Neural cell (in vitro differentiated cells): ENCODE results near the gene CMBL. TPM values are rescaled to one million over a fixed set of nuclear protein-coding genes. Genes with fewer than 3 reads are reported as not detected.

ENCODE experiments used
- H2AFZ ChIP-seq: fragments of 200-600, 300-800 bp; sonication (generic), shearing (Covaris generic); 2 replicates; pipeline ENCODE4 v1.6.0; 2014; ENCODE audit warnings: low read depth, mild to moderate bottlenecking, antibody characterized with exemption, low read length, moderate library complexity
- H3F3A ChIP-seq: fragments of 200-600 bp; shearing (Covaris generic); 2 replicates; pipeline ENCODE4 v1.6.1; 2016; ENCODE audit warnings: mild to moderate bottlenecking, moderate library complexity, mixed read lengths, antibody characterized with exemption, low read length; ENCODE audit not compliant: insufficient read depth, poor library complexity, severe bottlenecking
- H3K27ac ChIP-seq: fragments of 200-600, 300-800 bp; sonication (generic), shearing (Covaris generic); 2 replicates; pipeline ENCODE4 v1.5.1; 2014; ENCODE audit warnings: mild to moderate bottlenecking, low read length, moderate library complexity
- H3K27me3 ChIP-seq: fragments of 300-800, 200-600 bp; sonication (generic), shearing (Covaris generic); 2 replicates; pipeline ENCODE4 v1.6.0; 2014; ENCODE audit warnings: mild to moderate bottlenecking, low read depth, low read length, moderate library complexity; ENCODE audit not compliant: insufficient read depth
- H3K36me3 ChIP-seq: fragments of 300-800, 200-600 bp; sonication (generic), shearing (Covaris generic); 2 replicates; pipeline ENCODE4 v1.5.1; 2014; ENCODE audit warnings: mild to moderate bottlenecking, antibody characterized with exemption, low read length, moderate library complexity; ENCODE audit not compliant: insufficient read depth
- H3K4me2 ChIP-seq: fragments of 300-800, 200-600 bp; sonication (generic), shearing (Covaris generic); 2 replicates; pipeline ENCODE4 v1.6.0; 2014; ENCODE audit warnings: mild to moderate bottlenecking, low read length
- H3K4me3 ChIP-seq: fragments of 300-800, 200-600 bp; sonication (generic), shearing (Covaris generic); 2 replicates; pipeline ENCODE4 v1.5.1; 2014; ENCODE audit warnings: mild to moderate bottlenecking, low read length, moderate library complexity
- H3K79me2 ChIP-seq: fragments of 200-600 bp; shearing (Covaris generic); replicated peaks from 2 replicates; pipeline ENCODE4 v1.6.0; 2014; ENCODE audit warnings: mild to moderate bottlenecking, low read length, moderate library complexity; ENCODE audit not compliant: insufficient read depth
- H3K9ac ChIP-seq: fragments of 300-800, 200-600 bp; sonication (generic), shearing (Covaris generic); 2 replicates; pipeline ENCODE4 v1.6.1; 2016; ENCODE audit warnings: mild to moderate bottlenecking, low read length, mixed read lengths
- H3K9me2 ChIP-seq: fragments of 200-600 bp; shearing (Covaris generic); 2 replicates; pipeline ENCODE4 v1.6.1; 2016; ENCODE audit warnings: mild to moderate bottlenecking, low read length, mixed read lengths; ENCODE audit not compliant: insufficient read depth
- H3K9me3 ChIP-seq: fragments of 200-600, 300-800 bp; sonication (generic), shearing (Covaris generic); 2 replicates; pipeline ENCODE4 v1.6.1; 2016; ENCODE audit warnings: mild to moderate bottlenecking, mixed run types, low read length, moderate library complexity, mixed read lengths
- H4K20me1 ChIP-seq: fragments of 200-600 bp; shearing (Covaris generic); 2 replicates; pipeline ENCODE4 v1.6.1; 2016; ENCODE audit warnings: mild to moderate bottlenecking, mixed run types; ENCODE audit not compliant: insufficient read depth
- EP300 ChIP-seq: fragments of 450-650 bp; conservative IDR thresholded peaks from 2 replicates; pipeline ENCODE4 v1.6.1; 2014; ENCODE audit warnings: antibody characterized with exemption, mild to moderate bottlenecking, moderate library complexity; ENCODE audit not compliant: poor library complexity, severe bottlenecking
- EZH2 ChIP-seq: fragments of 200-600, 300-800 bp; shearing (Covaris generic), sonication (generic); IDR thresholded peaks from 2 replicates; pipeline ENCODE4 v1.6.1; 2014; ENCODE audit warnings: antibody characterized with exemption, low read length, borderline replicate concordance, mild to moderate bottlenecking; ENCODE audit not compliant: insufficient read depth, poor library complexity, severe bottlenecking
- MXI1 ChIP-seq: fragments of 450-650 bp; conservative IDR thresholded peaks from 2 replicates; pipeline ENCODE4 v1.6.1; 2014; ENCODE audit warnings: antibody characterized with exemption, mild to moderate bottlenecking; ENCODE audit not compliant: poor library complexity, severe bottlenecking
- POLR2AphosphoS5 ChIP-seq: IDR thresholded peaks from 2 replicates; pipeline ENCODE4 v1.6.1; 2012
- RAD21 ChIP-seq: fragments of 450-650 bp; conservative IDR thresholded peaks from 2 replicates; pipeline ENCODE4 v1.6.1; 2014; ENCODE audit warnings: antibody characterized with exemption, mild to moderate bottlenecking, moderate library complexity
- SMC3 ChIP-seq: fragments of 450-650 bp; conservative IDR thresholded peaks from 2 replicates; pipeline ENCODE4 v1.6.1; 2014; ENCODE audit warnings: antibody characterized with exemption, mild to moderate bottlenecking, moderate library complexity; ENCODE audit not compliant: poor library complexity
- TAF1 ChIP-seq: IDR thresholded peaks from 2 replicates; pipeline ENCODE4 v1.6.1; 2012; ENCODE audit warnings: low read depth
- polyA plus RNA-seq: library from polyadenylated mRNA; depleted of rRNA; stranded (reverse); fragments of >200 nt; gene quantifications from 2 replicates; pipeline ENCODE4 v1.2.3, GENCODE V29; 2014
- TF ChIP-seq, protein P1 (sequence below): fragments of 450-650 bp; IDR thresholded peaks from 2 replicates; pipeline ENCODE4 v1.5.1; 2014; ENCODE audit warnings: antibody characterized with exemption, mild to moderate bottlenecking, moderate library complexity; ENCODE audit not compliant: poor library complexity, severe bottlenecking
- TF ChIP-seq, protein P2 (sequence below): IDR thresholded peaks from 2 replicates; pipeline ENCODE4 v1.6.1; 2012; ENCODE audit warnings: borderline replicate concordance

The CMBL gene
- polyA plus RNA-seq, 1 donor from 2014 or later: 0.58 TPM

DNA sequence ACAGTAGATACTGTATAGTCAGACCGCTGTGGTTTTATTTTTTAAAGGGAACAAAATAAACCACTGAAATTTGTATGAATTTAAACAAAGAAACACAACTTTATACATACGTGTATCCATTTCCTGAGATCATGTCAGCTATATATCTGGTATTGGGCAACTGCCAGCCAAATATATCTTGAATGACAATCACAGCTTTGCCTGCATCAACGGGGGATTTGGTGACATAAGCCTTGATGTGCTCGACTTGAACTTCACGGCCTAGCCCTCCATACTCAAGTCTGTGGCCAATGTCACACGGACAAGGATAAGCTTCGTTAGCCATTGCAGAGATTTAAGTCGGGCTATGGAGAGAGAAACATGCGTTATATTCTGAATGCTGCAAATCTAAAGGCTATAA lies 17.3 kb downstream of the CMBL start:
- no peak overlapping the region for H3K4me3 ChIP-seq
- no peak for TF ChIP-seq EZH2
- TF ChIP-seq SMC3: no peak
- TF ChIP-seq, protein P1, sequence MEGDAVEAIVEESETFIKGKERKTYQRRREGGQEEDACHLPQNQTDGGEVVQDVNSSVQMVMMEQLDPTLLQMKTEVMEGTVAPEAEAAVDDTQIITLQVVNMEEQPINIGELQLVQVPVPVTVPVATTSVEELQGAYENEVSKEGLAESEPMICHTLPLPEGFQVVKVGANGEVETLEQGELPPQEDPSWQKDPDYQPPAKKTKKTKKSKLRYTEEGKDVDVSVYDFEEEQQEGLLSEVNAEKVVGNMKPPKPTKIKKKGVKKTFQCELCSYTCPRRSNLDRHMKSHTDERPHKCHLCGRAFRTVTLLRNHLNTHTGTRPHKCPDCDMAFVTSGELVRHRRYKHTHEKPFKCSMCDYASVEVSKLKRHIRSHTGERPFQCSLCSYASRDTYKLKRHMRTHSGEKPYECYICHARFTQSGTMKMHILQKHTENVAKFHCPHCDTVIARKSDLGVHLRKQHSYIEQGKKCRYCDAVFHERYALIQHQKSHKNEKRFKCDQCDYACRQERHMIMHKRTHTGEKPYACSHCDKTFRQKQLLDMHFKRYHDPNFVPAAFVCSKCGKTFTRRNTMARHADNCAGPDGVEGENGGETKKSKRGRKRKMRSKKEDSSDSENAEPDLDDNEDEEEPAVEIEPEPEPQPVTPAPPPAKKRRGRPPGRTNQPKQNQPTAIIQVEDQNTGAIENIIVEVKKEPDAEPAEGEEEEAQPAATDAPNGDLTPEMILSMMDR: no peak
- TF ChIP-seq, protein P2, sequence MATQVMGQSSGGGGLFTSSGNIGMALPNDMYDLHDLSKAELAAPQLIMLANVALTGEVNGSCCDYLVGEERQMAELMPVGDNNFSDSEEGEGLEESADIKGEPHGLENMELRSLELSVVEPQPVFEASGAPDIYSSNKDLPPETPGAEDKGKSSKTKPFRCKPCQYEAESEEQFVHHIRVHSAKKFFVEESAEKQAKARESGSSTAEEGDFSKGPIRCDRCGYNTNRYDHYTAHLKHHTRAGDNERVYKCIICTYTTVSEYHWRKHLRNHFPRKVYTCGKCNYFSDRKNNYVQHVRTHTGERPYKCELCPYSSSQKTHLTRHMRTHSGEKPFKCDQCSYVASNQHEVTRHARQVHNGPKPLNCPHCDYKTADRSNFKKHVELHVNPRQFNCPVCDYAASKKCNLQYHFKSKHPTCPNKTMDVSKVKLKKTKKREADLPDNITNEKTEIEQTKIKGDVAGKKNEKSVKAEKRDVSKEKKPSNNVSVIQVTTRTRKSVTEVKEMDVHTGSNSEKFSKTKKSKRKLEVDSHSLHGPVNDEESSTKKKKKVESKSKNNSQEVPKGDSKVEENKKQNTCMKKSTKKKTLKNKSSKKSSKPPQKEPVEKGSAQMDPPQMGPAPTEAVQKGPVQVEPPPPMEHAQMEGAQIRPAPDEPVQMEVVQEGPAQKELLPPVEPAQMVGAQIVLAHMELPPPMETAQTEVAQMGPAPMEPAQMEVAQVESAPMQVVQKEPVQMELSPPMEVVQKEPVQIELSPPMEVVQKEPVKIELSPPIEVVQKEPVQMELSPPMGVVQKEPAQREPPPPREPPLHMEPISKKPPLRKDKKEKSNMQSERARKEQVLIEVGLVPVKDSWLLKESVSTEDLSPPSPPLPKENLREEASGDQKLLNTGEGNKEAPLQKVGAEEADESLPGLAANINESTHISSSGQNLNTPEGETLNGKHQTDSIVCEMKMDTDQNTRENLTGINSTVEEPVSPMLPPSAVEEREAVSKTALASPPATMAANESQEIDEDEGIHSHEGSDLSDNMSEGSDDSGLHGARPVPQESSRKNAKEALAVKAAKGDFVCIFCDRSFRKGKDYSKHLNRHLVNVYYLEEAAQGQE: no peak
- TF ChIP-seq EP300: no peak
- TF ChIP-seq TAF1: no peak
- no peak for TF ChIP-seq MXI1
- TF ChIP-seq RAD21: no peak
- TF ChIP-seq POLR2AphosphoS5: no peak
- no peaks in the 10 kb centered on the region for H3K9me2 ChIP-seq
- no peaks in the 10 kb centered on the region for H3K27me3 ChIP-seq
- no peak overlapping the region for H3K27ac ChIP-seq
- H3K4me2 ChIP-seq: no peak overlapping the region
- H3K36me3 ChIP-seq: no peaks in the 10 kb centered on the region
- H4K20me1 ChIP-seq: no peaks in the 10 kb centered on the region
- H3F3A ChIP-seq: no peaks in the 10 kb centered on the region
- H3K9ac ChIP-seq: no peak overlapping the region
- H3K79me2 ChIP-seq: no peaks in the 10 kb centered on the region
- no peaks in the 10 kb centered on the region for H3K9me3 ChIP-seq
- H2AFZ ChIP-seq: no peak overlapping the region

DNA sequence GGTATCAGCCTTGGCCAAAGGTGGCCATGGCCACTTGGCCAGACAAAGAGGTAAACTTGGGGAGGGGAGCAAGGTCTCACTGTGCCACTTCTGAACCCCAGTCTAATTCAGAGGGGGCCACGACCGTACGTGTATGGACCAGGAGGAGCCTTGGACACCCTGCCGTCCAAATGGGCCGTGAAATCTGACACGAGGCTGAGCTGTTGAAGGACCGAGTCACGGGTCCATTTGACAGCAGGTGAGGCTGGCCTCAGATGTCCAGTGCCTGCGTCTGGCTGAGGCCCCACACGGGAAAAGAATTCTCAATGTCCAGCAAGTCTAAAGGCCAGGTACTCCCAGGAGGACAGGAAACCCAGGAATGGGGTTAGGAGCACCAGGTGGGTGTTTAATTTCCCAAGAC lies 17.7 kb downstream of the CMBL start:
- Histone ChIP-seq H3K36me3 (no peaks in the 10 kb centered on the region), H3K9ac (no peak overlapping the region), H3K27me3 (no peaks in the 10 kb centered on the region), H3K9me2 (no peaks in the 10 kb centered on the region), H3K9me3 (no peaks in the 10 kb centered on the region), H3F3A (no peaks in the 10 kb centered on the region), H4K20me1 (no peaks in the 10 kb centered on the region), H3K4me2 (no peak overlapping the region), H3K4me3 (no peak overlapping the region), H3K27ac (no peak overlapping the region), H2AFZ (no peak overlapping the region), H3K79me2 (no peaks in the 10 kb centered on the region)
- TF ChIP-seq, protein P1: no peak
- no peak for TF ChIP-seq POLR2AphosphoS5
- no peak for TF ChIP-seq EZH2
